GM23338 (cell line): ENCODE data around the gene GNB1.
"Not testable (repeated sequence)": the region's sequence is repeated elsewhere in the genome, so short reads cannot be mapped to it uniquely, and the experiment has no call there.

Experiments
- CREB1 ChIP-seq: fragments of 250-450 bp; sonication (Bioruptor Pico); IDR thresholded peaks from 2 replicates; pipeline ENCODE4 v1.5.0; 2020; ENCODE audit warnings: low read depth, mild to moderate bottlenecking, moderate library complexity
- CTCF ChIP-seq, 2 experiments: fragments of 200-600 bp in 1 of 2; sonication (generic) in 1 of 2; conservative IDR thresholded peaks; 2 replicates each; pipeline versions ENCODE4 v1.5.1 to v1.6.1; 2016 to 2017; ENCODE audit warnings: antibody characterized with exemption in 2 of 2, low read depth in 2 of 2, mild to moderate bottlenecking in 2 of 2, moderate library complexity in 1 of 2
- ETS1 ChIP-seq: IDR thresholded peaks from 2 replicates; pipeline ENCODE4 v1.6.1; 2016; ENCODE audit warnings: antibody characterized with exemption
- EZH2 ChIP-seq: fragments of 200-600 bp; sonication (generic); IDR thresholded peaks from one replicate; pipeline ENCODE4 v1.8.0; 2017; ENCODE audit warnings: antibody characterized with exemption, mild to moderate bottlenecking, low read depth; ENCODE audit not compliant: unreplicated experiment
- EZH2phosphoT487 ChIP-seq: fragments of 200-600 bp; sonication (generic); IDR thresholded peaks from one replicate; pipeline ENCODE4 v1.8.1; 2018; ENCODE audit warnings: antibody characterized with exemption; ENCODE audit not compliant: unreplicated experiment
- JUNB ChIP-seq: IDR thresholded peaks from one replicate; pipeline ENCODE4 v1.6.1; 2016; ENCODE audit warnings: antibody characterized with exemption; ENCODE audit not compliant: unreplicated experiment
- POLR2AphosphoS5 ChIP-seq: IDR thresholded peaks from 2 replicates; pipeline ENCODE4 v1.6.1; 2016; ENCODE audit warnings: antibody characterized with exemption, low read depth
- REST ChIP-seq: IDR thresholded peaks from one replicate; pipeline ENCODE4 v1.6.1; 2018; ENCODE audit warnings: antibody characterized with exemption; ENCODE audit not compliant: unreplicated experiment
- STAT1 ChIP-seq: IDR thresholded peaks from one replicate; pipeline ENCODE4 v1.6.1; 2016; ENCODE audit warnings: antibody characterized with exemption; ENCODE audit not compliant: unreplicated experiment
- ZNF331 ChIP-seq: fragments of 250-450 bp; sonication (Bioruptor Pico); IDR thresholded peaks from 2 replicates; pipeline ENCODE4 v1.5.0; 2020; ENCODE audit warnings: low read depth, mild to moderate bottlenecking, moderate library complexity

- TF ChIP-seq REST; CTCF (conservative IDR thresholded peaks at IDR 0.05; ENCODE audit: low read depth in 2 of 2); CREB1 (CRISPR knock-in tag); EZH2; JUNB; POLR2AphosphoS5; EZH2phosphoT487; ETS1; ZNF331 (CRISPR knock-in tag); STAT1: not testable (repeated sequence)
These were observed 30.8 kb downstream of the GNB1 start for GRCh38 chr1:1859970-1860697.
